Measurements from ENCODE around the gene LRP1.

DNA sequence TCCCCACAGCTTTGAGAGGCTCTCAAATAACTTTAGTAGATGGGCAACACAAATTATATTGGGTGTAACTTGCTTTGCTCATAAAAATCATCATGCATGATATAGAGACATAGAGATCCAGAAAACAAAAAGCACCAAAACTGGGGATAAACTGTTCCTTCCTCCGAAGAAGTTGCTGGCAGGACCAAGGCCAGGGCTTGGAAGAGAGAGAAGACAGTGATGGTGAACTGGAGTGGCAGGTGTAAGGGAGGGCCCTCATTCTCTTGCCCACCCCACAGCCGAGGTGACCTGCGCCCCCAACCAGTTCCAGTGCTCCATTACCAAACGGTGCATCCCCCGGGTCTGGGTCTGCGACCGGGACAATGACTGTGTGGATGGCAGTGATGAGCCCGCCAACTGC, 72.9 kb downstream of the LRP1 start:
- TF ChIP-seq, protein P1, sequence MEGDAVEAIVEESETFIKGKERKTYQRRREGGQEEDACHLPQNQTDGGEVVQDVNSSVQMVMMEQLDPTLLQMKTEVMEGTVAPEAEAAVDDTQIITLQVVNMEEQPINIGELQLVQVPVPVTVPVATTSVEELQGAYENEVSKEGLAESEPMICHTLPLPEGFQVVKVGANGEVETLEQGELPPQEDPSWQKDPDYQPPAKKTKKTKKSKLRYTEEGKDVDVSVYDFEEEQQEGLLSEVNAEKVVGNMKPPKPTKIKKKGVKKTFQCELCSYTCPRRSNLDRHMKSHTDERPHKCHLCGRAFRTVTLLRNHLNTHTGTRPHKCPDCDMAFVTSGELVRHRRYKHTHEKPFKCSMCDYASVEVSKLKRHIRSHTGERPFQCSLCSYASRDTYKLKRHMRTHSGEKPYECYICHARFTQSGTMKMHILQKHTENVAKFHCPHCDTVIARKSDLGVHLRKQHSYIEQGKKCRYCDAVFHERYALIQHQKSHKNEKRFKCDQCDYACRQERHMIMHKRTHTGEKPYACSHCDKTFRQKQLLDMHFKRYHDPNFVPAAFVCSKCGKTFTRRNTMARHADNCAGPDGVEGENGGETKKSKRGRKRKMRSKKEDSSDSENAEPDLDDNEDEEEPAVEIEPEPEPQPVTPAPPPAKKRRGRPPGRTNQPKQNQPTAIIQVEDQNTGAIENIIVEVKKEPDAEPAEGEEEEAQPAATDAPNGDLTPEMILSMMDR (IDR thresholded peaks at IDR 0.05; ENCODE audit: low read depth, low read length, missing input control) = no peak
- TF ChIP-seq SP1 (IDR thresholded peaks at IDR 0.05) = no peak
- TF ChIP-seq YY1 (IDR thresholded peaks at IDR 0.05) = no peak
- TF ChIP-seq, protein P2, sequence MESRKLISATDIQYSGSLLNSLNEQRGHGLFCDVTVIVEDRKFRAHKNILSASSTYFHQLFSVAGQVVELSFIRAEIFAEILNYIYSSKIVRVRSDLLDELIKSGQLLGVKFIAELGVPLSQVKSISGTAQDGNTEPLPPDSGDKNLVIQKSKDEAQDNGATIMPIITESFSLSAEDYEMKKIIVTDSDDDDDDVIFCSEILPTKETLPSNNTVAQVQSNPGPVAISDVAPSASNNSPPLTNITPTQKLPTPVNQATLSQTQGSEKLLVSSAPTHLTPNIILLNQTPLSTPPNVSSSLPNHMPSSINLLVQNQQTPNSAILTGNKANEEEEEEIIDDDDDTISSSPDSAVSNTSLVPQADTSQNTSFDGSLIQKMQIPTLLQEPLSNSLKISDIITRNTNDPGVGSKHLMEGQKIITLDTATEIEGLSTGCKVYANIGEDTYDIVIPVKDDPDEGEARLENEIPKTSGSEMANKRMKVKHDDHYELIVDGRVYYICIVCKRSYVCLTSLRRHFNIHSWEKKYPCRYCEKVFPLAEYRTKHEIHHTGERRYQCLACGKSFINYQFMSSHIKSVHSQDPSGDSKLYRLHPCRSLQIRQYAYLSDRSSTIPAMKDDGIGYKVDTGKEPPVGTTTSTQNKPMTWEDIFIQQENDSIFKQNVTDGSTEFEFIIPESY (IDR thresholded peaks at IDR 0.05) = no peak
- TF ChIP-seq, protein P3, sequence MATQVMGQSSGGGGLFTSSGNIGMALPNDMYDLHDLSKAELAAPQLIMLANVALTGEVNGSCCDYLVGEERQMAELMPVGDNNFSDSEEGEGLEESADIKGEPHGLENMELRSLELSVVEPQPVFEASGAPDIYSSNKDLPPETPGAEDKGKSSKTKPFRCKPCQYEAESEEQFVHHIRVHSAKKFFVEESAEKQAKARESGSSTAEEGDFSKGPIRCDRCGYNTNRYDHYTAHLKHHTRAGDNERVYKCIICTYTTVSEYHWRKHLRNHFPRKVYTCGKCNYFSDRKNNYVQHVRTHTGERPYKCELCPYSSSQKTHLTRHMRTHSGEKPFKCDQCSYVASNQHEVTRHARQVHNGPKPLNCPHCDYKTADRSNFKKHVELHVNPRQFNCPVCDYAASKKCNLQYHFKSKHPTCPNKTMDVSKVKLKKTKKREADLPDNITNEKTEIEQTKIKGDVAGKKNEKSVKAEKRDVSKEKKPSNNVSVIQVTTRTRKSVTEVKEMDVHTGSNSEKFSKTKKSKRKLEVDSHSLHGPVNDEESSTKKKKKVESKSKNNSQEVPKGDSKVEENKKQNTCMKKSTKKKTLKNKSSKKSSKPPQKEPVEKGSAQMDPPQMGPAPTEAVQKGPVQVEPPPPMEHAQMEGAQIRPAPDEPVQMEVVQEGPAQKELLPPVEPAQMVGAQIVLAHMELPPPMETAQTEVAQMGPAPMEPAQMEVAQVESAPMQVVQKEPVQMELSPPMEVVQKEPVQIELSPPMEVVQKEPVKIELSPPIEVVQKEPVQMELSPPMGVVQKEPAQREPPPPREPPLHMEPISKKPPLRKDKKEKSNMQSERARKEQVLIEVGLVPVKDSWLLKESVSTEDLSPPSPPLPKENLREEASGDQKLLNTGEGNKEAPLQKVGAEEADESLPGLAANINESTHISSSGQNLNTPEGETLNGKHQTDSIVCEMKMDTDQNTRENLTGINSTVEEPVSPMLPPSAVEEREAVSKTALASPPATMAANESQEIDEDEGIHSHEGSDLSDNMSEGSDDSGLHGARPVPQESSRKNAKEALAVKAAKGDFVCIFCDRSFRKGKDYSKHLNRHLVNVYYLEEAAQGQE (IDR thresholded peaks at IDR 0.05) = no peak
- no peak for TF ChIP-seq GABPA (IDR thresholded peaks at IDR 0.05 in 1 of 2, conservative IDR thresholded peaks at IDR 0.05 in 1 of 2)
- no peak for TF ChIP-seq JUND (IDR thresholded peaks at IDR 0.05)
- no peak for TF ChIP-seq RAD21 (IDR thresholded peaks at IDR 0.05)
- no peak for TF ChIP-seq HNF4G (IDR thresholded peaks at IDR 0.05)
- TF ChIP-seq, protein P4, sequence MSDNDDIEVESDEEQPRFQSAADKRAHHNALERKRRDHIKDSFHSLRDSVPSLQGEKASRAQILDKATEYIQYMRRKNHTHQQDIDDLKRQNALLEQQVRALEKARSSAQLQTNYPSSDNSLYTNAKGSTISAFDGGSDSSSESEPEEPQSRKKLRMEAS (IDR thresholded peaks at IDR 0.05) = no peak
- no peak for TF ChIP-seq RXRA (IDR thresholded peaks at IDR 0.05)
- TF ChIP-seq FOXA2 (IDR thresholded peaks at IDR 0.05) = no peak
- no peak for TF ChIP-seq TAF1 (conservative IDR thresholded peaks at IDR 0.05)
- TF ChIP-seq ATF3 (IDR thresholded peaks at IDR 0.05) = no peak
